Neuronal stem cell (in vitro differentiated cells): ENCODE measurements around the gene LIG3.

Source experiments
- DNase-seq: peaks from one replicate; pipeline ENCODE4 v3.0.0-alpha.2; 2013; ENCODE audit warnings: low spot score
- H2AFZ ChIP-seq: one replicate; pipeline ENCODE4 v1.6.1; 2013; ENCODE audit warnings: mild to moderate bottlenecking, low read length, inconsistent platforms
- H2AK5ac ChIP-seq: 2 replicates; pipeline ENCODE4 v1.6.1; 2013; ENCODE audit warnings: low read depth, mild to moderate bottlenecking, inconsistent platforms, low read length, moderate library complexity, mixed read lengths
- H2BK120ac ChIP-seq: 2 replicates; pipeline ENCODE4 v1.6.1; 2013; ENCODE audit warnings: low read depth, mild to moderate bottlenecking, inconsistent platforms, low read length, moderate library complexity, mixed read lengths
- H2BK12ac ChIP-seq: one replicate; pipeline ENCODE4 v1.6.1; 2013; ENCODE audit warnings: low read length, inconsistent platforms
- H2BK15ac ChIP-seq: 2 replicates; pipeline ENCODE4 v1.6.1; 2013; ENCODE audit warnings: mild to moderate bottlenecking, low read length, inconsistent platforms, mixed read lengths
- H2BK5ac ChIP-seq: one replicate; pipeline ENCODE4 v1.6.1; 2013; ENCODE audit warnings: inconsistent platforms, mild to moderate bottlenecking, low read length, moderate library complexity
- H3K14ac ChIP-seq: one replicate; pipeline ENCODE4 v1.6.1; 2013; ENCODE audit warnings: low read length, inconsistent platforms
- H3K18ac ChIP-seq: 2 replicates; pipeline ENCODE4 v1.6.1; 2013; ENCODE audit warnings: low read length, inconsistent platforms
- H3K23ac ChIP-seq: 2 replicates; pipeline ENCODE4 v1.6.1; 2013; ENCODE audit warnings: low read depth, mild to moderate bottlenecking, mixed read lengths, low read length, inconsistent platforms; ENCODE audit not compliant: poor library complexity
- H3K27ac ChIP-seq: replicated peaks from 3 replicates; pipeline ENCODE4 v1.5.1; 2013; ENCODE audit warnings: low read length, inconsistent platforms
- H3K27me3 ChIP-seq, 3 experiments: 2 replicates each; pipeline ENCODE4 v1.6.1; 2013; ENCODE audit warnings: low read length in 3 of 3, mild to moderate bottlenecking in 2 of 3, inconsistent platforms in 1 of 3, low read depth in 1 of 3, mixed read lengths in 1 of 3, moderate library complexity in 1 of 3; ENCODE audit not compliant: control insufficient read depth in 3 of 3, insufficient read depth in 3 of 3
- H3K36me3 ChIP-seq, 2 donors: replicated peaks in 1 of 2; 2 replicates each; pipeline ENCODE4 v1.6.1; 2013; ENCODE audit warnings: low read length in 2 of 2; ENCODE audit not compliant: control insufficient read depth in 2 of 2, insufficient read depth in 2 of 2
- H3K4ac ChIP-seq: 2 replicates; pipeline ENCODE4 v1.6.1; 2013; ENCODE audit warnings: inconsistent platforms, mild to moderate bottlenecking, low read length, moderate library complexity
- H3K4me1 ChIP-seq, 2 donors: 1 replicate in 1 of 2; 2 replicates in 1 of 2; pipeline ENCODE4 v1.6.1; 2013; ENCODE audit warnings: low read length in 2 of 2, low read depth in 1 of 2; ENCODE audit not compliant: control insufficient read depth in 2 of 2, insufficient read depth in 1 of 2
- H3K4me2 ChIP-seq: one replicate; pipeline ENCODE4 v1.6.1; 2013; ENCODE audit warnings: mild to moderate bottlenecking, low read length, inconsistent platforms; ENCODE audit not compliant: insufficient read depth, poor library complexity, severe bottlenecking
- H3K4me3 ChIP-seq, 2 donors: 2 replicates each; pipeline ENCODE4 v1.5.1; 2013; ENCODE audit warnings: low read length in 2 of 2, mild to moderate bottlenecking in 2 of 2, inconsistent platforms in 1 of 2, moderate library complexity in 1 of 2
- H3K79me1 ChIP-seq: one replicate; pipeline ENCODE4 v1.6.1; 2013; ENCODE audit warnings: low read depth, mild to moderate bottlenecking, inconsistent platforms, low read length, moderate library complexity
- H3K9ac ChIP-seq: one replicate; pipeline ENCODE4 v1.6.1; 2013; ENCODE audit warnings: mild to moderate bottlenecking, low read depth, low read length, inconsistent platforms; ENCODE audit not compliant: poor library complexity
- H3K9me3 ChIP-seq, 2 donors: replicated peaks in 1 of 2; 2 replicates each; pipeline versions ENCODE3 to v1.6.1; 2013; ENCODE audit warnings: low read length in 2 of 2, mild to moderate bottlenecking in 2 of 2, inconsistent platforms in 1 of 2, low read depth in 1 of 2, mixed read lengths in 1 of 2, moderate library complexity in 1 of 2; ENCODE audit not compliant: control insufficient read depth in 2 of 2, insufficient read depth in 1 of 2
- H4K8ac ChIP-seq: one replicate; pipeline ENCODE4 v1.6.1; 2013; ENCODE audit warnings: low read depth, mild to moderate bottlenecking, inconsistent platforms, low read length, moderate library complexity
- H4K91ac ChIP-seq: one replicate; pipeline ENCODE4 v1.6.1; 2013; ENCODE audit warnings: low read length, low read depth, mild to moderate bottlenecking, inconsistent platforms; ENCODE audit not compliant: poor library complexity
- WGBS, 2 donors: extraction: QIAGEN DNeasy Blood & Tissue Kit; methylation state at CpG; one replicate each; pipeline ENCODE4 v1.1.7; 2013; ENCODE audit warnings: missing lambda C conversion rate in 2 of 2, mixed read lengths in 1 of 2; ENCODE audit not compliant: insufficient read length in 2 of 2, insufficient replicate concordance in 1 of 2; ENCODE audit errors: extremely low coverage in 2 of 2; 5-methylcytosine and 5-hydroxymethylcytosine counted together

Gene LIG3

GRCh38 chr17:35006345-35006744 is 26.0 kb downstream of the LIG3 start:
- WGBS, 2 donors = no CpG with 5 or more reads among the region's 4 CpGs
- Histone ChIP-seq H2BK5ac (no peak overlapping the region), H3K27me3 (no peaks in the 10 kb centered on the region), H3K9ac (no peak overlapping the region), H3K79me1 (no peaks in the 10 kb centered on the region), H2AFZ (no peak overlapping the region), H3K4me2 (no peak overlapping the region), H3K36me3 (peaks cover 45 to 91% of the 10 kb centered on the region in 2 donors), H3K4me1 (no peaks in the 10 kb centered on the region), H4K91ac (no peak overlapping the region), H3K14ac (no peak overlapping the region), H2BK120ac (no peak overlapping the region), H3K18ac (no peak overlapping the region), H3K4ac (no peak overlapping the region), H2AK5ac (no peak overlapping the region), H3K27ac (no peak overlapping the region), H4K8ac (no peak overlapping the region), H3K23ac (no peak overlapping the region), H3K4me3 (no peak overlapping the region), H3K9me3 (no peaks in the 10 kb centered on the region), H2BK12ac (no peak overlapping the region), H2BK15ac (no peak overlapping the region)
- DNase-seq = no peak

GRCh38 chr17:35006961-35007360 is 26.6 kb downstream of the LIG3 start:
- no peak overlapping the region for H3K18ac ChIP-seq
- peaks cover 39 to 91% of the 10 kb centered on the region in 2 donors for H3K36me3 ChIP-seq
- no peak overlapping the region for H2BK5ac ChIP-seq
- H3K23ac ChIP-seq = no peak overlapping the region
- no peak overlapping the region for H3K4ac ChIP-seq
- H3K27me3 ChIP-seq = no peaks in the 10 kb centered on the region
- no peak overlapping the region for H2BK12ac ChIP-seq
- no peaks in the 10 kb centered on the region for H3K79me1 ChIP-seq
- H3K4me1 ChIP-seq = peaks cover 0 to 4% of the 10 kb centered on the region in 2 donors
- no peak overlapping the region for H3K4me2 ChIP-seq
- H4K8ac ChIP-seq = no peak overlapping the region
- no peak overlapping the region for H3K4me3 ChIP-seq
- no peak overlapping the region for H2AK5ac ChIP-seq
- no peak overlapping the region for H2BK120ac ChIP-seq
- H3K9ac ChIP-seq = no peak overlapping the region
- DNase-seq = no peak
- no peak overlapping the region for H2BK15ac ChIP-seq
- H4K91ac ChIP-seq = no peak overlapping the region
- no CpG with 5 or more reads among the region's 1 CpG for WGBS, 2 donors
- no peaks in the 10 kb centered on the region for H3K9me3 ChIP-seq
- H3K14ac ChIP-seq = no peak overlapping the region
- no peak overlapping the region for H2AFZ ChIP-seq
- H3K27ac ChIP-seq = no peak overlapping the region

GRCh38 chr17:35010093-35010492 is 29.8 kb downstream of the LIG3 start:
- Histone ChIP-seq H3K9me3 (no peaks in the 10 kb centered on the region), H2BK15ac (no peak overlapping the region), H3K23ac (no peak overlapping the region), H3K27me3 (no peaks in the 10 kb centered on the region), H2BK120ac (no peak overlapping the region), H3K4me1 (peaks cover 0 to 11% of the 10 kb centered on the region in 2 donors), H2BK5ac (no peak overlapping the region), H3K14ac (no peak overlapping the region), H2BK12ac (no peak overlapping the region), H3K36me3 (peaks cover 12 to 77% of the 10 kb centered on the region in 2 donors), H4K8ac (no peak overlapping the region), H4K91ac (no peak overlapping the region), H3K9ac (no peak overlapping the region), H3K4me3 (no peak overlapping the region), H3K79me1 (no peaks in the 10 kb centered on the region), H2AK5ac (no peak overlapping the region), H3K18ac (no peak overlapping the region), H3K4ac (no peak overlapping the region), H3K27ac (no peak overlapping the region), H2AFZ (no peak overlapping the region), H3K4me2 (no peak overlapping the region)
- DNase-seq = no peak
- no CpG with 5 or more reads among the region's 3 CpGs for WGBS, 2 donors

DNA sequence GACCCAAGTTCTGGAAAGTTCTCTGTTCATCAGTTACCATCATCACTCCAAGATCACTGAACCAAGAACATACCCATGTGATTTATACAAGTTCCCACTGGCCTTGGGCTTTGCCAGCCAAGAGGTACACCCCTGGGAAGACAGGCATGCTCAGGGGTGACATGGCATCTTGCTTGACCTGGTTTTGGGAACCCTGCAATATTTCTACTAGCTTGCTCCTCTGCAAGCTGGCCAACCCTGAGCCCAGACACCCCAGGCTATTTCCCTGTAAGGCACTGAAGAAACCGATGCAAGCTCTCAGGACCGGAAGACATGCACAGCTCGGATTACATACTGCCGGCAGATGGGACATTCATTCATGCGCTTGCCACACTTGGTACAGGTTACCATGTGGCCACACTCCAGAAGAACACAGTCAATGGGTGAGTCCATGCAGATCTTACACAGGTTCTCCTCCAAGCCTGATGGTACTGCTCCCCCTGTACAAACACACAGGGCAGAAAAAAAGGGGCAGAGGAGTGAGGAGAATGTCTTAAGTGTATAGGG is 31.4 kb downstream of the LIG3 start:
- no peak overlapping the region for H3K4me2 ChIP-seq
- no peak overlapping the region for H2BK12ac ChIP-seq
- H3K27ac ChIP-seq = no peak overlapping the region
- H3K9me3 ChIP-seq = no peaks in the 10 kb centered on the region
- peaks cover 0 to 11% of the 10 kb centered on the region in 2 donors for H3K4me1 ChIP-seq
- H3K9ac ChIP-seq = no peak overlapping the region
- H3K14ac ChIP-seq = no peak overlapping the region
- H3K27me3 ChIP-seq = no peaks in the 10 kb centered on the region
- H2BK120ac ChIP-seq = no peak overlapping the region
- H3K4me3 ChIP-seq = no peak overlapping the region
- no CpG with 5 or more reads among the region's 5 CpGs for WGBS, 2 donors
- no peak overlapping the region for H4K8ac ChIP-seq
- H3K4ac ChIP-seq = no peak overlapping the region
- H2BK15ac ChIP-seq = no peak overlapping the region
- no peak overlapping the region for H2AFZ ChIP-seq
- no peak for DNase-seq
- no peak overlapping the region for H4K91ac ChIP-seq
- no peak overlapping the region for H2AK5ac ChIP-seq
- no peak overlapping the region for H2BK5ac ChIP-seq
- peaks cover 4 to 78% of the 10 kb centered on the region in 2 donors for H3K36me3 ChIP-seq
- H3K79me1 ChIP-seq = no peaks in the 10 kb centered on the region
- peak overlapping the region; percentile 14 for H3K23ac ChIP-seq
- H3K18ac ChIP-seq = no peak overlapping the region
